Cardiac fibroblast (primary cell): ENCODE measurements around the gene DCAF10.
"Not testable (repeated sequence)": the region's sequence is repeated elsewhere in the genome, so short reads cannot be mapped to it uniquely, and the experiment has no call there.

Experiments
- DNase-seq, 2 donors: peaks; one replicate each; pipeline versions ENCODE4 v3.0.0 to v3.0.0-alpha.2; 2010; ENCODE audit warnings: low read depth in 2 of 2
- H3K4me3 ChIP-seq, 2 donors: replicated peaks in 1 of 2; 1 replicate in 1 of 2; 2 replicates in 1 of 2; pipeline ENCODE4 v1.5.1; 2011; ENCODE audit warnings: low read depth in 2 of 2, low read length in 2 of 2, mild to moderate bottlenecking in 2 of 2, moderate library complexity in 1 of 2
- CTCF ChIP-seq: IDR thresholded peaks from one replicate; pipeline ENCODE4 v1.5.1; 2011; ENCODE audit warnings: low read depth, mild to moderate bottlenecking, low read length, inconsistent platforms

DCAF10 gene

GRCh38 chr9:37760416-37761161 is 40.0 kb upstream of the DCAF10 start:
- DNase-seq = peak; percentile 25 to 89
- H3K4me3 ChIP-seq = no peak overlapping the region
- TF ChIP-seq CTCF = no peak

GRCh38 chr9:37761511-37761910 is 39.1 kb upstream of the DCAF10 start:
- peak; percentile 32 to 88 for DNase-seq

GRCh38 chr9:37765263-37765662 is 35.3 kb upstream of the DCAF10 start:
- not testable (repeated sequence) for H3K4me3 ChIP-seq, DNase-seq

More at GRCh38 chr9:37761511-37761910, 39.1 kb upstream of the DCAF10 start:
- no peak overlapping the region for H3K4me3 ChIP-seq
- no peak for TF ChIP-seq CTCF

GRCh38 chr9:37769306-37769705 is 31.3 kb upstream of the DCAF10 start:
- no peak for DNase-seq
- H3K4me3 ChIP-seq = no peak overlapping the region
- no peak for TF ChIP-seq CTCF

GRCh38 chr9:37769995-37770394 is 30.6 kb upstream of the DCAF10 start:
- no peak for DNase-seq
- no peak overlapping the region for H3K4me3 ChIP-seq
- TF ChIP-seq CTCF = no peak

- TF ChIP-seq CTCF = no peak
- DNase-seq = peak in 1 of 2 donors; percentile 46
- H3K4me3 ChIP-seq = no peak overlapping the region
Observed at GRCh38 chr9:37775216-37775919, 25.2 kb upstream of the DCAF10 start.

GRCh38 chr9:37776328-37776727 is 24.3 kb upstream of the DCAF10 start:
- peak in 1 of 2 donors; percentile 73 for DNase-seq
- no peak overlapping the region for H3K4me3 ChIP-seq
- TF ChIP-seq CTCF = no peak
